K562 (cell line): Measurements from ENCODE around the gene BCL3. TPM values are rescaled to one million over a fixed set of nuclear protein-coding genes. Genes with fewer than 3 reads are reported as not detected.

Experiments used
- ATF7 ChIP-seq: fragments of 450-650 bp; IDR thresholded peaks from 2 replicates; pipeline ENCODE4 v1.7.1; 2014; ENCODE audit warnings: mild to moderate bottlenecking, moderate library complexity
- CBX5 ChIP-seq: IDR thresholded peaks from 2 replicates; pipeline ENCODE4 v1.6.1; 2014; ENCODE audit warnings: low read depth, borderline replicate concordance
- CCNT2 ChIP-seq: IDR thresholded peaks from 2 replicates; pipeline ENCODE4 v1.6.1; 2011; ENCODE audit warnings: borderline replicate concordance, low read depth, mild to moderate bottlenecking, moderate library complexity, mixed read lengths, low read length; ENCODE audit not compliant: insufficient read length; ENCODE audit errors: extremely low read depth
- CHD1 ChIP-seq: fragments of 200-600 bp; sonication (generic); IDR thresholded peaks from one replicate; pipeline ENCODE4 v1.6.1; 2012; ENCODE audit warnings: mild to moderate bottlenecking, moderate library complexity, low read length, inconsistent platforms
- DNMT1 ChIP-seq: fragments of 450-650 bp; IDR thresholded peaks from 2 replicates; pipeline ENCODE4 v1.6.1; 2016; ENCODE audit warnings: antibody characterized with exemption, mild to moderate bottlenecking
- FIP1L1 ChIP-seq: fragments of 200-400 bp; formaldehyde crosslinking; IDR thresholded peaks from 2 replicates; pipeline ENCODE4 v1.6.1; 2018; ENCODE audit warnings: mild to moderate bottlenecking, low read depth, low read length; ENCODE audit not compliant: poor library complexity, severe bottlenecking
- GATAD2B ChIP-seq: fragments of 450-650 bp; IDR thresholded peaks from 2 replicates; pipeline ENCODE4 v1.6.1; 2017; ENCODE audit warnings: mild to moderate bottlenecking, borderline replicate concordance
- JUN ChIP-seq, 2 experiments: sonication (generic) in 1 of 2; formaldehyde crosslinking in 1 of 2; IDR thresholded peaks; 2 replicates each; pipeline versions ENCODE4 v1.6.1 to v1.8.0; 2012 to 2022; ENCODE audit warnings: borderline replicate concordance in 2 of 2, mild to moderate bottlenecking in 2 of 2, improper control_type of control experiment in 1 of 2, low read depth in 1 of 2, low read length in 1 of 2, missing genetic modification reagents in 1 of 2
- JUND ChIP-seq, 2 experiments: IDR thresholded peaks; 2 replicates in 1 of 2; 3 replicates in 1 of 2; pipeline ENCODE4 v1.6.1; 2011; ENCODE audit warnings: borderline replicate concordance in 2 of 2, low read depth in 2 of 2, low read length in 2 of 2, improper control_type of control experiment in 1 of 2, missing biosample characterization in 1 of 2, missing genetic modification characterization in 1 of 2, missing genetic modification reagents in 1 of 2
- KDM4B ChIP-seq, 2 experiments: fragments of 450-650 bp in 1 of 2; sonication (generic) in 1 of 2; IDR thresholded peaks; 2 replicates each; pipeline ENCODE4 v1.6.1; 2016 to 2017; ENCODE audit warnings: borderline replicate concordance in 2 of 2, antibody characterized with exemption in 1 of 2, low read depth in 1 of 2, mild to moderate bottlenecking in 1 of 2
- POLR2AphosphoS5 ChIP-seq: IDR thresholded peaks from 2 replicates; pipeline ENCODE4 v1.6.1; 2011; ENCODE audit warnings: mild to moderate bottlenecking, low read depth, low read length, moderate library complexity; ENCODE audit not compliant: control insufficient read depth, insufficient read depth
- RBM17 ChIP-seq: fragments of 200-400 bp; formaldehyde crosslinking; IDR thresholded peaks from 2 replicates; pipeline ENCODE4 v1.6.1; 2017; ENCODE audit warnings: low read depth, mild to moderate bottlenecking, low read length, borderline replicate concordance
- SIN3A ChIP-seq, 2 experiments: fragments of 150-350 bp in 1 of 2; IDR thresholded peaks; 2 replicates each; pipeline ENCODE4 v1.6.1; 2011 to 2016; ENCODE audit warnings: borderline replicate concordance in 2 of 2, low read depth in 2 of 2, low read length in 2 of 2, mild to moderate bottlenecking in 2 of 2, moderate library complexity in 2 of 2; ENCODE audit not compliant: control insufficient read depth in 1 of 2
- SNIP1 ChIP-seq: fragments of 450-650 bp; IDR thresholded peaks from 2 replicates; pipeline ENCODE4 v1.7.1; 2017; ENCODE audit warnings: low read depth, mild to moderate bottlenecking
- ZEB2 ChIP-seq: fragments of 450-650 bp; IDR thresholded peaks from 2 replicates; pipeline ENCODE4 v1.6.1; 2016
- ZNF197 ChIP-seq: fragments of 200-800 bp; sonication (Bioruptor generic); IDR thresholded peaks from 2 replicates; pipeline ENCODE4 v1.6.1; 2016; ENCODE audit warnings: low read depth, missing genetic modification characterization, missing compliant biosample characterization
- ZNF518B ChIP-seq: fragments of 250-450 bp; sonication (Bioruptor Pico); IDR thresholded peaks from 2 replicates; pipeline ENCODE4 v1.5.0; 2021; ENCODE audit warnings: mild to moderate bottlenecking, moderate library complexity
- ZNF589 ChIP-seq: fragments of 200-800 bp; sonication (Bioruptor generic); IDR thresholded peaks from 2 replicates; pipeline ENCODE4 v1.6.1; 2016; ENCODE audit warnings: low read depth, missing genetic modification characterization, missing compliant biosample characterization
- ZNF699 ChIP-seq: fragments of 250-450 bp; sonication (Bioruptor Pico); IDR thresholded peaks from 2 replicates; pipeline ENCODE4 v1.8.0; 2021; ENCODE audit warnings: mild to moderate bottlenecking, moderate library complexity; ENCODE audit not compliant: insufficient replicate concordance
- ZNF778 ChIP-seq: fragments of 450-650 bp; formaldehyde crosslinking; IDR thresholded peaks from 2 replicates; pipeline ENCODE4 v1.4.0; 2020; ENCODE audit warnings: mild to moderate bottlenecking, moderate library complexity
- polyA plus RNA-seq, 8 experiments: library from polyadenylated mRNA; depleted of rRNA in 4 of 8; stranded (reverse) in 5 of 8; unstranded in 3 of 8; fragments of >200 nt; fragmentation: Nextera tagmentation in 2 of 8; fragmentation: Illumina TruSeq in 1 of 8; extraction: Ambion mirVana in 2 of 8; extraction: Trizol in 1 of 8; gene quantifications; 2 replicates each; pipeline versions ENCODE4 v1.2.1 to v1.2.3, GENCODE V29; 2011 to 2014; ENCODE audit warnings: inconsistent platforms in 1 of 8, missing spikeins in 1 of 8
- total RNA-seq, 7 experiments: library from RNA; depleted of rRNA in 6 of 7; stranded (reverse); fragments of >200 nt in 6 of 7; fragmentation: Illumina TruSeq in 2 of 7; extraction: Trizol in 2 of 7; gene quantifications; 2 replicates each; pipeline versions ENCODE4 v1.2.1 to v1.2.3, GENCODE V29; 2011 to 2021; ENCODE audit warnings: low replicate concordance in 1 of 7
- TF ChIP-seq, protein P1 (sequence below): conservative IDR thresholded peaks from 2 replicates; pipeline ENCODE4 v1.6.1; 2011; ENCODE audit warnings: low read depth, mild to moderate bottlenecking, low read length; ENCODE audit not compliant: control insufficient read depth

Gene BCL3
- total and polyA plus RNA-seq, 9 of the 15 experiments (the other 6 are each of a cell fraction or from before 2014, with no cell fraction given): 0.03 to 2.4 (median 0.50) TPM; not detected in 1

DNA sequence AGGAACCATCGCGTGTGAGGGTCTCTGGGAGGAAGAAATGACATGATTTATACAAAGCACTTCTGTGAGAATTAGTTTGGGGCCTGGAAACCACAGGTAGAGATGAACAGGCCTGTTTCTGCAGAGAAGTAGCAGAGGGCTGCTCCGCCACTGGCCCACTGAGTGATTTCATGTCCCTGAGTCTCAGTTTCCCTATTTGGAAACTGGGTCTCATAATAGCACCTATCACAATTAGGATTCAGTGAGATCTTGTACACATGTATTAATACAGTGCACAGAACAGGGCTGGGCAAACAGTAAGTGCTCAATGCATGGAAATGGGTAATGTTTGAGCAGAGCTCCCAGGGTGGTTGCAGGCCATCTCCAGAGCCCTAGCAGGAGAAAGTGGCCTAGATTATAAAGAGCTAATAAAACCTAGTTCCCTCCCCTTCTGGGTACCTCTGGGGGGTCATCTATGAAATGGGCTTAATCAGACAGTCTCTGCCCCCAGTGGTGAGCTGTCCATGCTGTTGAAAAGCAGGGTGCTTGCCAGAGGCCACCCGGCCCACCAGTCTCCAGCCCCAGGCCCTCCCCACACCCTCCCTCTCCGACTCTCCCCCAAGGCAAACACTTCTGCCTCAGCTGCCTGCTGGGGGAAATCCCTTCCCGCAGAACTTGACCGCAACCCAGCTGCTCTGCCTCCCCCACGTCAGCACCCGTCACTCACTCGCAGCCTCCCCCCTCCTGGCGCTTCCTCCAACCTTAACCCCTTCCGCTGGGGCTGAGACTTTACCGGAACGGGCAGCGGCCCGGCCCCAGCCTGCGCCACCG, 4.5 kb downstream of the BCL3 start (continued):
- peak; percentile 82; the same call in 1 of the 2 replicates for TF ChIP-seq ZNF197
- TF ChIP-seq FIP1L1: peak; percentile 66
- TF ChIP-seq CCNT2: peak; percentile 94
- no peak for TF ChIP-seq SNIP1
- peak; percentile 88 for TF ChIP-seq ATF7
- peak; percentile 84 for TF ChIP-seq JUN (IDR thresholded peaks at IDR 0.05; ENCODE audit: borderline replicate concordance, low read depth, low read length)
- TF ChIP-seq JUN (CRISPR knock-in tag; IDR thresholded peaks at IDR 0.05; ENCODE audit: borderline replicate concordance): no peak; the same call in 1 of the 2 replicates
- no peak for TF ChIP-seq DNMT1
- TF ChIP-seq JUND (IDR thresholded peaks at IDR 0.05; ENCODE audit: borderline replicate concordance, low read depth, low read length): peak; percentile 90
- TF ChIP-seq JUND (tag; IDR thresholded peaks at IDR 0.05; ENCODE audit: borderline replicate concordance, low read depth, low read length): peak; percentile 83; the same call in 1 of the 3 replicates
- no peak for TF ChIP-seq ZNF699 (CRISPR knock-in tag)
- no peak for TF ChIP-seq ZNF518B (CRISPR knock-in tag)
- TF ChIP-seq CBX5: peak; percentile 68; the same call in 1 of the 2 replicates
- TF ChIP-seq SIN3A (IDR thresholded peaks at IDR 0.05; ENCODE audit: borderline replicate concordance in 2 of 2, control insufficient read depth in 1 of 2, low read depth in 2 of 2, low read length in 2 of 2): peak; percentile 88 to 93; a peak in 3 of 4 replicates
- TF ChIP-seq POLR2AphosphoS5: peak; percentile 71
- peak; percentile 88 for TF ChIP-seq GATAD2B
- no peak for TF ChIP-seq CHD1
- TF ChIP-seq ZNF778: no peak
- no peak for TF ChIP-seq RBM17
- TF ChIP-seq, protein P1, sequence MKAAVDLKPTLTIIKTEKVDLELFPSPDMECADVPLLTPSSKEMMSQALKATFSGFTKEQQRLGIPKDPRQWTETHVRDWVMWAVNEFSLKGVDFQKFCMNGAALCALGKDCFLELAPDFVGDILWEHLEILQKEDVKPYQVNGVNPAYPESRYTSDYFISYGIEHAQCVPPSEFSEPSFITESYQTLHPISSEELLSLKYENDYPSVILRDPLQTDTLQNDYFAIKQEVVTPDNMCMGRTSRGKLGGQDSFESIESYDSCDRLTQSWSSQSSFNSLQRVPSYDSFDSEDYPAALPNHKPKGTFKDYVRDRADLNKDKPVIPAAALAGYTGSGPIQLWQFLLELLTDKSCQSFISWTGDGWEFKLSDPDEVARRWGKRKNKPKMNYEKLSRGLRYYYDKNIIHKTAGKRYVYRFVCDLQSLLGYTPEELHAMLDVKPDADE: peak; percentile 88; the same call in 1 of the 2 replicates
- TF ChIP-seq ZEB2: peak; percentile 92
- 0 out of 2 replicates have a peak, but pooled peaks have one; percentile 70 for TF ChIP-seq ZNF589
- peak in 1 of 2 experiments; percentile 94; a peak in 1 of 4 replicates for TF ChIP-seq KDM4B (IDR thresholded peaks at IDR 0.05; ENCODE audit: borderline replicate concordance in 2 of 2, low read depth in 1 of 2)
